Psoas muscle (tissue), 8 donors: ENCODE data around the gene XRN1. TPM values are rescaled to one million over a fixed set of nuclear protein-coding genes. Genes with fewer than 3 reads are reported as not detected.
"Not testable (repeated sequence)": the region's sequence is repeated elsewhere in the genome, so short reads cannot be mapped to it uniquely, and the experiment has no call there.

Experiments
- ATAC-seq, 4 donors: fragments of 200-7000 bp; cut with Tn5 transposase; one replicate each; pipeline ENCODE4 v1.9.1; 2020; ENCODE audit warnings: moderate library complexity in 3 of 4, mild to moderate bottlenecking in 2 of 4
- DNase-seq, 2 donors: peaks; one replicate each; pipeline ENCODE4 v3.0.0-alpha.2; 2020
- H3K27ac ChIP-seq: fragments of 200-600 bp; one replicate; pipeline ENCODE4 v1.8.0; 2022
- H3K27me3 ChIP-seq, 3 donors: fragments of 200-600 bp in 1 of 3; one replicate each; pipeline versions ENCODE4 v1.6.1 to v1.8.0; 2013 to 2022; ENCODE audit warnings: low read length in 2 of 3, mild to moderate bottlenecking in 2 of 3, moderate library complexity in 1 of 3; ENCODE audit not compliant: insufficient read depth in 3 of 3
- H3K36me3 ChIP-seq, 2 donors: fragments of 200-600 bp in 1 of 2; one replicate each; pipeline versions ENCODE4 v1.6.1 to v1.8.0; 2013 to 2022; ENCODE audit warnings: low read depth in 1 of 2, mild to moderate bottlenecking in 1 of 2, moderate library complexity in 1 of 2; ENCODE audit not compliant: insufficient read depth in 1 of 2
- H3K4me1 ChIP-seq: fragments of 200-600 bp; one replicate; pipeline ENCODE4 v1.8.0; 2022
- H3K4me3 ChIP-seq: fragments of 200-600 bp; one replicate; pipeline ENCODE4 v1.8.0; 2022; ENCODE audit warnings: mild to moderate bottlenecking
- H3K9me3 ChIP-seq: fragments of 200-600 bp; one replicate; pipeline ENCODE4 v1.8.0; 2022
- WGBS, 3 donors: extraction: QIAGEN DNeasy Blood & Tissue Kit; methylation state at CpG; one replicate each; pipeline versions ENCODE4 v1.1.6 to v1.1.7; 2013; 5-methylcytosine and 5-hydroxymethylcytosine counted together
- intact Hi-C, 2 donors: fragments of 100-400 bp; cut with DNase I; formaldehyde crosslinking; loops; one replicate each; pipeline versions ENCODE4 v1.11.0 to v1.14.2; 2022
- polyA plus RNA-seq, 3 donors: library from polyadenylated mRNA; stranded (reverse); fragments of 200-250 nt; gene quantifications; one replicate each; pipeline ENCODE4 v1.2.3, GENCODE V29; 2013
- total RNA-seq, 4 donors: library from RNA; stranded (reverse); fragmentation: NEBNext Ultra II Directional in 2 of 4; extraction: Animal tissue kit (Norgen Biotek cat#: 25700) in 2 of 4; gene quantifications; one replicate each; pipeline versions ENCODE4 v1.2.1 to v1.2.4, GENCODE V29; 2021 to 2023
- TF ChIP-seq, protein P1 (sequence below): fragments of 200-600 bp; IDR thresholded peaks from one replicate; pipeline ENCODE4 v1.8.0; 2022; ENCODE audit warnings: antibody characterized with exemption
- donor health status: healthy with polysubstance abuse.
- donor health status: DM: no; HTN: no; CAD: no; lungs with moderate emphysema.
- donor health status: Bipolar disorder and iron deficiency.
- donor health status: healthy.
- donor health status: DM: yes; HTN: yes; CAD: no.
- donor health status: DM: no; HTN: no; CAD: no.
- donor health status: DM: no; HTN: no; CAD: no.
- donor health status: DM: yes; HTN: yes; CAD: no.

Gene XRN1
- total and polyA plus RNA-seq, 7 donors = 3.8 to 46.1 (median 26.7) TPM

- H3K27ac ChIP-seq = no peak overlapping the region
- no peak overlapping the region for H3K4me3 ChIP-seq
- 94 to 96% (median 96%) methylated on average over 3 of the region's 3 CpGs for WGBS, 3 donors
- ATAC-seq (no peak), DNase-seq (no peak)
- peaks cover 5 to 98% of the 10 kb centered on the region in 2 donors for H3K36me3 ChIP-seq
- H3K27me3 ChIP-seq = no peaks in the 10 kb centered on the region
- TF ChIP-seq, protein P1, sequence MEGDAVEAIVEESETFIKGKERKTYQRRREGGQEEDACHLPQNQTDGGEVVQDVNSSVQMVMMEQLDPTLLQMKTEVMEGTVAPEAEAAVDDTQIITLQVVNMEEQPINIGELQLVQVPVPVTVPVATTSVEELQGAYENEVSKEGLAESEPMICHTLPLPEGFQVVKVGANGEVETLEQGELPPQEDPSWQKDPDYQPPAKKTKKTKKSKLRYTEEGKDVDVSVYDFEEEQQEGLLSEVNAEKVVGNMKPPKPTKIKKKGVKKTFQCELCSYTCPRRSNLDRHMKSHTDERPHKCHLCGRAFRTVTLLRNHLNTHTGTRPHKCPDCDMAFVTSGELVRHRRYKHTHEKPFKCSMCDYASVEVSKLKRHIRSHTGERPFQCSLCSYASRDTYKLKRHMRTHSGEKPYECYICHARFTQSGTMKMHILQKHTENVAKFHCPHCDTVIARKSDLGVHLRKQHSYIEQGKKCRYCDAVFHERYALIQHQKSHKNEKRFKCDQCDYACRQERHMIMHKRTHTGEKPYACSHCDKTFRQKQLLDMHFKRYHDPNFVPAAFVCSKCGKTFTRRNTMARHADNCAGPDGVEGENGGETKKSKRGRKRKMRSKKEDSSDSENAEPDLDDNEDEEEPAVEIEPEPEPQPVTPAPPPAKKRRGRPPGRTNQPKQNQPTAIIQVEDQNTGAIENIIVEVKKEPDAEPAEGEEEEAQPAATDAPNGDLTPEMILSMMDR = no peak
- intact Hi-C loops = loop anchor here in 1 of 2 donors (5.0 kb wide), 1 partner anchor 48 kb away; no protein-coding TSS in a partner anchor
- H3K4me1 ChIP-seq = no peaks in the 10 kb centered on the region
- H3K9me3 ChIP-seq = no peaks in the 10 kb centered on the region
Measured at GRCh38 chr3:142374687-142375086, 73.2 kb downstream of the XRN1 start.

DNA sequence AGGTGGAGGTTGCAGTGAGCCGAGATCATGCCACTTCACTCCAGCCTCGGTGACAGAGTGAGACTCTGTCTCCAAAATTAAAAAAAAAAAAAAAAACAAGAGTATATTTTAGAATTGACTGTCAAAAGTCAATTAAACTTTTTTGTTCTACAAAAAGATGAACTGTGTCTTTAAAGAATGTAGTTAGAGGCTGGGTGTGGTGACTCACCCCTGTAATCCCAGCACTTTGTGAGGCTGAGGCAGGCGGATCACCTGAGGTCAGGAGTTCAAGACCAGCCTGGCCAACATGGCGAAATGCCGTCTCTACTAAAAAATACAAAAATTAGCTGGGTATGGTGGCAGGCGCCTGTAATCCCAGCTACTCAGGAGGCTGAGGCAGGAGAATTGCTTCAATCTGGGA lies 78.3 kb downstream of the XRN1 start:
- WGBS, 3 donors = 95 to 97% (median 97%) methylated on average over 6 of the region's 6 CpGs
- peaks cover 5 to 97% of the 10 kb centered on the region in 2 donors for H3K36me3 ChIP-seq
- ATAC-seq, intact Hi-C loops, H3K27me3 ChIP-seq, H3K4me3 ChIP-seq, H3K9me3 ChIP-seq, H3K4me1 ChIP-seq, DNase-seq, H3K27ac ChIP-seq: not testable (repeated sequence)

DNA sequence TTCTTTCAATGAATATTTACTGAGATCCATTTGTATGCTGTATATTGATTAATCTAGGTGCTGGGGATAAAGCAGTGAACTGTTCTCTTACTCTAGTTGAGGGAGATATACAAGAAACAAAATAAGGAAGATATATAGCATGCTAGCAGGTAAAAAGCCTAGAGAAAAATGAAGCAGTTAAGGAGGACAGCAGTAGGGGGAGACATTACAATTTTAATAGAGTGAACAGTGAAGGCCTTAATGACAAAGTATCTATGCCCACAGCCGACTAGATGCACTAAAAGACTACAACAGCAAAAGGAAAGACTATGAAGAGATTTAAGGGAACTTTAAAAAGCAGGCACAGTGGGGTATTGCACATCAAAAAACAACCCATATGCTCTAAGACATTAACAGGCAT lies 81.4 kb downstream of the XRN1 start:
- Histone ChIP-seq H3K36me3 (peaks cover 0 to 96% of the 10 kb centered on the region in 2 donors), H3K27me3 (no peaks in the 10 kb centered on the region), H3K4me1 (no peaks in the 10 kb centered on the region), H3K9me3 (no peaks in the 10 kb centered on the region), H3K27ac (no peak overlapping the region), H3K4me3 (no peak overlapping the region)
- 73 to 74% (median 73%) methylated on average over 1 of the region's 1 CpG for WGBS, 3 donors
- intact Hi-C loops = no loop called here
- no peak for DNase-seq
- TF ChIP-seq, protein P1 = no peak
- ATAC-seq = no peak

- 67 to 91% (median 88%) methylated on average over 2 of the region's 2 CpGs for WGBS, 3 donors
- no peak for ATAC-seq
- no peaks in the 10 kb centered on the region for H3K27me3 ChIP-seq
- no peak for DNase-seq
- H3K27ac ChIP-seq = no peak overlapping the region
- peaks cover 0 to 96% of the 10 kb centered on the region in 2 donors for H3K36me3 ChIP-seq
- intact Hi-C loops = loop anchor here in 1 of 2 donors (5.0 kb wide), 1 partner anchor 48 kb away; no protein-coding TSS in a partner anchor
- TF ChIP-seq, protein P1 = no peak
- no peaks in the 10 kb centered on the region for H3K9me3 ChIP-seq
- H3K4me3 ChIP-seq = no peak overlapping the region
- H3K4me1 ChIP-seq = no peaks in the 10 kb centered on the region
Measured at GRCh38 chr3:142363936-142364467, 83.8 kb downstream of the XRN1 start.

DNA sequence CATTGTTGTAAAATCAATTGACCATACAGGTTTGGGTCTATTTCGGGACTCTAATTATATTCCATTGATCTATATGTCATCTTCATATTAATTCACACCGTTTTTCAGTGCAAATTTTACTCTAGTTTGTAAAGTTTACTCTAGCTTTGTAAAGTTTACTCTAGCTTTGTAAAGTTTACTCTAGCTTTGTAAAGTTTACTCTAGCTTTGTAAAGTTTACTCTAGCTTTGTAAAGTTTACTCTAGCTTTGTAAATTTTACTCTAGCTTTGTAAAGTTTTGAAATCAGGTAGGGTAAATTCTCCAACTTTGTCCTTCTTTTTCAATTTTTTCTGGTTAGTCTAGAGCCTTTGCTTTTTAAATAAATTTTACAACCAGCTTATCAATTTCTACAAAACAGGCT lies 84.4 kb downstream of the XRN1 start:
- intact Hi-C loops = loop anchor here in 1 of 2 donors (5.0 kb wide), 1 partner anchor 49 kb away; no protein-coding TSS in a partner anchor
- ATAC-seq, H3K4me1 ChIP-seq, H3K27me3 ChIP-seq, H3K9me3 ChIP-seq, H3K27ac ChIP-seq, H3K4me3 ChIP-seq, DNase-seq: not testable (repeated sequence)
- peaks cover 0 to 96% of the 10 kb centered on the region in 2 donors for H3K36me3 ChIP-seq
- WGBS, 3 donors = 94 to 98% (median 95%) methylated on average over 2 of the region's 2 CpGs
